SKM-1 treated with dmso at 0.1 percent for 144 hours (cell line): Measurements from ENCODE around the gene WNT7B.

ENCODE experiments used
- DNase-seq: peaks from one replicate; lab custom pipeline; 2025; ENCODE audit not compliant: unreplicated experiment; lab: John Stamatoyannopoulos, UW

The WNT7B gene

DNA sequence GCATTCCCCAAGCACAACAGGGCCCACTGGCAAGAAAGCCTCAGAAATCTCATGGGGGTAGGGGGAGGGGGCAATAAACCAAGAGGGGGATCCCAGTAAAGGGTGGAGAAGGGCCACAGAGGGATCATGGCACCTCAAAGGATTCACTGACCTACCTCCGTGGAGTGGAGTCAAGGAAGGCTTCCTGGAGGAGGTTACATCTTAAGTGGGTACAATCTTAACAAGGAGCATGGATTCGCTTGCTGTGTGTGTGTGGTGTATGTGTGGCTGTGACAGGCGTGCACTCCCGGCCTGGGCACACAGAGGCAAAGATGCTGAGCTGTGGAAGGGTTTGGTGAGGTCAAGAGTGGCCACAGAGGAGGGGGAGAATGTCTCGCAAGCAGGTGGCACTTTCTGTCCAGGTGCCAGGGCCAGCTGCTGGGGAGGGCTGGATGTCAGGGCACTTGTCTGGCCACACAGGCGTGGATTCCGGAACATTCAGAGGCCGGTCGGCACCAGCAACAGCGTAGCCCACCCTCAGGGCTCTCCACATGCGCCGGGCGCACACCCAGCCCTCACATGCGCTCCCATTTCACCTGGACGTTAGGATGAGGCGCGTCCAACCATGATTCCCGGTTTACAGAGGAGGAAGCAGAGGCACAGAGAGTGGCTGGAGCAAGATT, 43.3 kb downstream of the WNT7B start:
- no peak for DNase-seq

- DNase-seq = no peak
Measured at GRCh38 chr22:45932071-45932470, 44.9 kb downstream of the WNT7B start.

GRCh38 chr22:45931042-45931441, 45.9 kb downstream of the WNT7B start:
- DNase-seq = no peak

DNA sequence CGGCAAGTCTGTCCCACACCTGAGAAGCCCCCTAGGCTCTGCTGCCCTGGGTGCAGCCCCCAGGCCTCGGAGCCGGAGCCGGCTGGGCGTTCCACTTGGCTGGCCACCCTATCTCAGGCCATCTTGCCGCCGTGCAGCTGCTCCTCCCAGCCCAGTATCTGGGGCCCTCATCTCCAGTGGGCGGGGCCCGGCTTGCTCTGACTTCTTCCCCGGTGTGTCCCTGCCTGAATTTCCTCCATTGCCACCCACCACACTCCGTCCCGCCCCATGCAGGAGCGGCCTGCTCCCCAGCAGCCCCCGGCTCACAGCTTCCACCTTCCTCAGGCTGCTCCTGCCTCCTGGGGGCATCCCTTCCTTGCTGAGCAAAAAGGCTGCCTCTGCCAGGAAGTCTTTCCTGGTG, 46.6 kb downstream of the WNT7B start:
- DNase-seq = no peak

DNA sequence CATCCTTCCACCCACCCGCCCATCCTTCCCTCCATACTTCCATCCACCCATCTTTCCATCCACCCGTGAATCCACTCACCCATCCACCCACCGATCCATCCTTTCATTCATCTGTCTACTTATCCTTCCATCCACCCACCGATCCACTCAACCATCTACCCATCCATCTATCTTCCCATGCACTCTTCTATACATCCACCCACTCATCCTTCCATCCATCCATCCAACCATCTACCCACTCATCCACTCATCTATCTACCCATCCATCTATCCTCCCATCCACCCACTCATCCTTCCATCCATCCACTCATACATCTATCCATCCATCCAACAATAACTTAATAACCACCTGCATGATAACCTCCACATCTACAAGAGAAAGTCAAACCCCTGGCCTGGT, 47.3 kb downstream of the WNT7B start:
- DNase-seq = no peak

DNA sequence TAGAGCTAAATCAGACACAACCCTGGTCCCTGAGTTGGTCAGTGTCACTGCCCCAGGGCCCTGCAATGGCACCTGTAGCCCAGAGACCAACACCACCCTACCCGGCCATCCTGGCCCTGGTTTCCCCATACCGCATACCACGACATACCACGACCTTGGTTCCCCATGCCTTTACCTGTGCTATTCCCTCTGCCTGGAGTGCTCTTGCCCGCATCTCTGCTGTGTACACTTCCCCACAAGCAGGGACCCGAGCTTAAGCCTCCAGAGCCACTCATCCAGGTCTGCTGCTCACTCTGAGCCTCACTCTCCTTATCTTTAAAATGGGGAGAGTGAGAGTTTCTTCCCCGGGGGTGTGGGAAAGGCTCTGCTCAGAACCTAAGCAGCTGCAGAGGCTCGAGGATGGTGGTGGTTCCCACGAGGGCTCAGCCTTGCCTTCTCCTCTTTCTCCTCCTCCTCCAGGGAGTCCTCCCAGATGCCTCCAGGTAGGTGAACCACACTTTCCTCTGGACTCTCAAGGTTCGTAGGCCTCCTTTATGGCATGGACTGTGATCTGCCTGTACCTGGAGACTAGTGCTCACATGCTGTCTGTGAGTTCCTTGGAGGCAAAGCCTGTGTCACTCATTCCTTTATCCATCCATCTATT, 48.1 kb downstream of the WNT7B start:
- DNase-seq = no peak

GRCh38 chr22:45927059-45927458, 49.9 kb downstream of the WNT7B start:
- no peak for DNase-seq

GRCh38 chr22:45926433-45926832, 50.5 kb downstream of the WNT7B start:
- no peak for DNase-seq

- DNase-seq = no peak
Measured at GRCh38 chr22:45925811-45926351, 51.1 kb downstream of the WNT7B start.

DNA sequence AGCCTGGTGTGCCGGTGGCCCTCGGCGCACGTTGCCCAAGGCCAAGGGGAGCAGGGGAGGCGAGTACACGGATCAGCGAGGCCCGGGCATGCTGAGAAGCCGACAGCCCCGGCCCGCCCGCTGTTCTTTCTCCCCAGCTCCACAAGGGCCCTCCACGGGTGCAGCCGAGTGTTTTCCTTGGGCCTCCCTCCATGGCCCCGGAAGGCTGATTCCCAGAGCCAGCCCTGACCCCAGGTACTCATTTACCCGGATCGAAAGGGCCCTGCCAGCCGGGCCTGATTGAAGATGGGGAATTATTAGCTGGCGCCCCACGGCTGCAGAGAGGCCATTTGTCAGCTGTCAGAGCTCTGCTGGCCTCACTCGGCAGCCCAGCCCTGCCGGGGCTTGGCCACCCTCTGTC, 53.1 kb downstream of the WNT7B start:
- DNase-seq = no peak

DNA sequence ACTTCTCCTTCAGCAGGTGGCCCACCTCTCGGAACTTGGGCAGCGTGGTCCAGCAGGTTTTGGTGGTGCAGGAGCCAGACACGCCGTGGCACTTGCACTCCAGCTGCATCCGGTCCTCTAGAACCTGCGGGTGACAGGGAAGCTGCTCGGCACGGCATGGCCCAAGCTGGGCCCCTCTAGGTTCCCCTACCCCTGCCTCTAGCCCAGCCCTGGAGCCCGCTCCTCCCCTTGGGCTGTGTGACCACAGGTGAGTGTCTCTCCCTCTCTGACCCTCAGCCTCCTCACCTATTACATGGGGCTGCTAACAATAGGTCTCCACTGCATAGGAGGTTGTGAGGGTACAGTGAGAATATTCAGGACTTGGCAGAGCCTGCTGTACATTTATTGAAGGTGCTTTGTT, 53.8 kb downstream of the WNT7B start:
- no peak for DNase-seq

GRCh38 chr22:45922661-45923060, 54.3 kb downstream of the WNT7B start:
- DNase-seq = no peak

- no peak for DNase-seq
Measured at GRCh38 chr22:45922256-45922655, 54.7 kb downstream of the WNT7B start.

GRCh38 chr22:45919504-45920286, 57.3 kb downstream of the WNT7B start:
- DNase-seq = no peak

- DNase-seq = no peak
Measured at GRCh38 chr22:45918459-45919370, 58.2 kb downstream of the WNT7B start.

GRCh38 chr22:45917700-45918458, 59.1 kb downstream of the WNT7B start:
- no peak for DNase-seq

DNA sequence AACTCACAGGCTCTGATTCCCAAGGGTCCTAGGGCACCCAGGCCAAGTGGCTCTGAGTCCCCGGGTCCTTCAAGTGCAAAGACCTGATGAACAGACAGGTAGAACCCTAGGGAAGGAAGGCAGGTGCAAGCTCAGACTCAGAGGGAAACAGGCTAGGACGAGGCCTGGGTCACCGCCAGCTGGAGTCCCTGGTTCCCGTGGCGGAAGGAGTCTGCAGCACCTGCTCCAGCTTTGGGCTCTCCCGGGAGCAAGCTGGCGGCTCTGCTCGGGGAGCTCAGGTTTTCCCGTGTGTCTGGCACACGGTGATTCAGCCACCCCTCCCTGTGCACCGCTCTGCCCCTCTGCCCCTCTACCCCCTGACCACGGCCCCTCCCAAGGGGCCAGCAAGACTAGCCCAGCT, 59.8 kb downstream of the WNT7B start:
- DNase-seq = no peak

- no peak for DNase-seq
Measured at GRCh38 chr22:45916515-45916914, 60.4 kb downstream of the WNT7B start.

DNA sequence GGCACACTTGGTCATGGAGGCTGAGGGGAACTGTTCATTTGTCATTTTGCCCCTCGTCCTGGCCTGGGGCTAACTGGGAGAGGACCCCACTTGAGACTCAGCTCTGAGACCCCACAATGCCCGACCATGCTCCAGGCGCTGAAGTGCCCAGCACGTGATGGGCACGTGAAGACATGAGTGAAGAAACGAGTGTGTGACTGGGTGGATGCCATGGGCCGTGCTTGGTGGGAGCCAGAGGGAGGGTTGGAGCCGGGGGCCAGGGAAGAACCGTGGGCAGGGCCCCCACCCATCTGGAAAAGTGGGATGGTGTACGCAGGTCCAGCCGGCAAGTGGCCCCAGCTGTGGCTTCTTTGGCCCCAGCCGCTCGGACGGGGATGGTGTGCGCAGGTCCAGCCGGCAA, 61.1 kb downstream of the WNT7B start:
- DNase-seq = no peak

DNA sequence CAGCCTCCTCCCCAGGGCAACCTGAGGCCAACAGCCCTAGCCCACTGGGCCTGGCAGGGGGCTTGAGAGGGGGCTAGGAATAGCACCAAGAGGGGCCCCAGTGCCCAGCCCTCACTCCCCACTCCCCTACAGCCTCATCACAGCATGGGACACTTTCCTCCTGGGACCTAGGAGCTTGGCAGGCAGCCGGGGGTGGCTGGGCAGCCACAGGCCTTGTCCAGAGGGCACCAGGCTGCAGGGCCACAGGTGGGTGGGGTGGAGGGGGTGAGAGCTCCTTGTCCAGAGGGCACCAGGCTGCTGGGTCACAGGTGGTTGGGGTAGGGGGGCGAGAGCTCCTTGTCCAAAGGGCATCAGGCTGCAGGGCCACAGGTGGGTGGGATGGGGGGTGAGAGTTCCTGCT, 61.8 kb downstream of the WNT7B start:
- DNase-seq = no peak
